GM21529 (cell line): ENCODE data around the gene SEC14L1.

Source experiments
- ATAC-seq: cut with Tn5 transposase; IDR thresholded peaks from one replicate; pipeline ENCODE4 v1.9.1; 2021; ENCODE audit not compliant: unreplicated experiment

Gene SEC14L1

GRCh38 chr17:77160875-77161530 lies 20.2 kb downstream of the SEC14L1 start:
- ATAC-seq, result no peak

GRCh38 chr17:77161953-77162352 lies 21.2 kb downstream of the SEC14L1 start:
- ATAC-seq, result no peak

GRCh38 chr17:77163001-77163400 lies 22.2 kb downstream of the SEC14L1 start:
- ATAC-seq, result no peak

- no peak for ATAC-seq
These were observed 22.9 kb downstream of the SEC14L1 start for GRCh38 chr17:77163511-77164280.

- ATAC-seq, result no peak
These were observed 23.8 kb downstream of the SEC14L1 start for GRCh38 chr17:77164483-77165091.

GRCh38 chr17:77165577-77165976 lies 24.8 kb downstream of the SEC14L1 start:
- no peak for ATAC-seq

GRCh38 chr17:77167472-77168306 lies 26.9 kb downstream of the SEC14L1 start:
- ATAC-seq, result no peak

GRCh38 chr17:77173104-77173503 lies 32.3 kb downstream of the SEC14L1 start:
- ATAC-seq, result no peak

- ATAC-seq, result no peak
These were observed 34.3 kb downstream of the SEC14L1 start for GRCh38 chr17:77174928-77175661.

- ATAC-seq, result no peak
These were observed 36.4 kb downstream of the SEC14L1 start for GRCh38 chr17:77177002-77177741.

GRCh38 chr17:77178050-77178449 lies 37.3 kb downstream of the SEC14L1 start:
- no peak for ATAC-seq

GRCh38 chr17:77178563-77178962 lies 37.8 kb downstream of the SEC14L1 start:
- ATAC-seq, result no peak

GRCh38 chr17:77180503-77181357 lies 40.0 kb downstream of the SEC14L1 start:
- no peak for ATAC-seq

- ATAC-seq, result no peak
These were observed 41.7 kb downstream of the SEC14L1 start for GRCh38 chr17:77182205-77183172.

GRCh38 chr17:77184474-77184873 lies 43.7 kb downstream of the SEC14L1 start:
- no peak for ATAC-seq

GRCh38 chr17:77185137-77185536 lies 44.4 kb downstream of the SEC14L1 start:
- no peak for ATAC-seq

- ATAC-seq, result no peak
These were observed 45.4 kb downstream of the SEC14L1 start for GRCh38 chr17:77186141-77186604.
